ENCODE measurements around the gene MAS1.

GRCh38 chr6:159931112-159931511, 40.3 kb downstream of the MAS1 start:
- TF ChIP-seq POLR2A (IDR thresholded peaks at IDR 0.05; ENCODE audit: low read depth) (no peak), CTCF (IDR thresholded peaks at IDR 0.05) (no peak), EP300 (IDR thresholded peaks at IDR 0.05) (no peak), POLR2AphosphoS5 (IDR thresholded peaks at IDR 0.05) (no peak)

Data from esophagus muscularis mucosa (tissue), 4 donors.